ENCODE data around the gene PTPMT1. TPM values are rescaled to one million over a fixed set of nuclear protein-coding genes. Genes with fewer than 3 reads are reported as not detected.
A peak's percentile ranks its signal among the peaks of the same experiment; 100 is the strongest.

Gene PTPMT1
- total and polyA plus RNA-seq, 2 experiments from 2014 or later, result 78.4 to 90.2 TPM

- Histone ChIP-seq H3K4me1 (ENCODE audit: insufficient read depth) (peaks cover 13% of the 10 kb centered on the region), H3K36me3 (ENCODE audit: low read depth) (peaks cover 34% of the 10 kb centered on the region), H3K9me3 (ENCODE audit: low read depth) (no peaks in the 10 kb centered on the region), H3K79me2 (ENCODE audit: insufficient read depth) (no peaks in the 10 kb centered on the region), H3K9me2 (ENCODE audit: insufficient read depth) (no peaks in the 10 kb centered on the region), H3K4me2 (ENCODE audit: unreplicated experiment) (peak overlapping the region; percentile 44), H4K20me1 (ENCODE audit: insufficient read depth) (no peaks in the 10 kb centered on the region), H3K4me3 (no peak overlapping the region), H3F3A (ENCODE audit: insufficient read depth) (peaks cover 31% of the 10 kb centered on the region), H3K27ac (peak overlapping the region; percentile 38), H2AFZ (no peak overlapping the region), H3K9ac (no peak overlapping the region; the same call in 1 of the 2 replicates), H3K27me3 (replicated peaks; ENCODE audit: insufficient read depth) (no peaks in the 10 kb centered on the region)
- DNase-seq, result peak; percentile 91
- TF ChIP-seq EZH2phosphoT487 (IDR thresholded peaks at IDR 0.05; ENCODE audit: insufficient read depth, low read depth) (no peak), EZH2 (IDR thresholded peaks at IDR 0.05; ENCODE audit: insufficient read depth, poor library complexity, severe bottlenecking) (no peak)
- 16 to 24% methylated on average over 3 of the region's 3 CpGs for WGBS, 2 experiments (ENCODE audit: low coverage in 1 of 2, low lambda C conversion rate in 2 of 2, missing lambda C conversion rate in 2 of 2)
- in situ Hi-C loops (cut with MboI), result no loop called here
These were observed 52.0 kb downstream of the PTPMT1 start for GRCh38 chr11:47617417-47617809.

- H3K9me3 ChIP-seq (ENCODE audit: low read depth), result no peaks in the 10 kb centered on the region
- no peak overlapping the region for H3K4me3 ChIP-seq
- no peak overlapping the region for H2AFZ ChIP-seq
- no peaks in the 10 kb centered on the region for H4K20me1 ChIP-seq (ENCODE audit: insufficient read depth)
- peaks cover 13% of the 10 kb centered on the region for H3K4me1 ChIP-seq (ENCODE audit: insufficient read depth)
- peaks cover 31% of the 10 kb centered on the region for H3F3A ChIP-seq (ENCODE audit: insufficient read depth)
- in situ Hi-C loops (cut with MboI), result no loop called here
- peaks cover 53% of the 10 kb centered on the region for H3K36me3 ChIP-seq (ENCODE audit: low read depth)
- no peaks in the 10 kb centered on the region for H3K27me3 ChIP-seq (replicated peaks; ENCODE audit: insufficient read depth)
- no peak overlapping the region for H3K27ac ChIP-seq
- no peaks in the 10 kb centered on the region for H3K9me2 ChIP-seq (ENCODE audit: insufficient read depth)
- no peaks in the 10 kb centered on the region for H3K79me2 ChIP-seq (ENCODE audit: insufficient read depth)
- DNase-seq, result no peak
- 94 to 99% methylated on average over 2 of the region's 2 CpGs for WGBS, 2 experiments (ENCODE audit: low coverage in 1 of 2, low lambda C conversion rate in 2 of 2, missing lambda C conversion rate in 2 of 2)
- H3K9ac ChIP-seq, result no peak overlapping the region
- TF ChIP-seq EZH2phosphoT487 (IDR thresholded peaks at IDR 0.05; ENCODE audit: insufficient read depth, low read depth), result no peak
- TF ChIP-seq EZH2 (IDR thresholded peaks at IDR 0.05; ENCODE audit: insufficient read depth, poor library complexity, severe bottlenecking), result no peak
- no peak overlapping the region for H3K4me2 ChIP-seq (ENCODE audit: unreplicated experiment)
These were observed 55.5 kb downstream of the PTPMT1 start for GRCh38 chr11:47620836-47621378.

Small RNAs within 50 kb of the gene (small RNA-seq; reads per million reads assigned to genes)
- gene RN7SL652P (ENCODE audit: low read depth, low replicate concordance) (not detected), gene RNU5E-10P (ENCODE audit: low read depth, low replicate concordance) (1.5 reads per million, percentile 58 among the genes with 10 or more reads in this experiment)

Other genes with a start within 250 kb of the PTPMT1 start
- not detected in 2 replicates for gene MYBPC3, start 212.9 kb upstream of the PTPMT1 start, total RNA-seq (2014; rRNA removed; shearing (Covaris generic))
- gene MYBPC3, start 212.9 kb upstream of the PTPMT1 start, polyA plus RNA-seq (2016; fragmentation: Nextera tagmentation; extraction: Ambion mirVana), result 0.08 TPM in 1 of 2 replicates, not detected in the other
- gene SPI1, start 187.1 kb upstream of the PTPMT1 start, total RNA-seq (2014; rRNA removed; shearing (Covaris generic)), result not detected in 2 replicates
- 0.30 TPM in 1 of 2 replicates, not detected in the other for gene SPI1, start 187.1 kb upstream of the PTPMT1 start, polyA plus RNA-seq (2016; fragmentation: Nextera tagmentation; extraction: Ambion mirVana)
- 183 and 189 TPM in 2 replicates for gene SLC39A13, start 157.0 kb upstream of the PTPMT1 start, total RNA-seq (2014; rRNA removed; shearing (Covaris generic))
- gene SLC39A13, start 157.0 kb upstream of the PTPMT1 start, polyA plus RNA-seq (2016; fragmentation: Nextera tagmentation; extraction: Ambion mirVana), result 175 and 183 TPM in 2 replicates
- gene PSMC3, start 139.2 kb upstream of the PTPMT1 start, total RNA-seq (2014; rRNA removed; shearing (Covaris generic)), result 139 and 151 TPM in 2 replicates
- gene PSMC3, start 139.2 kb upstream of the PTPMT1 start, polyA plus RNA-seq (2016; fragmentation: Nextera tagmentation; extraction: Ambion mirVana), result 212 and 220 TPM in 2 replicates
- 0.13 and 0.22 TPM in 2 replicates for gene RAPSN, start 116.5 kb upstream of the PTPMT1 start, total RNA-seq (2014; rRNA removed; shearing (Covaris generic))
- 0.11 TPM in 1 of 2 replicates, not detected in the other for gene RAPSN, start 116.5 kb upstream of the PTPMT1 start, polyA plus RNA-seq (2016; fragmentation: Nextera tagmentation; extraction: Ambion mirVana)
- 70.9 and 71.6 TPM in 2 replicates for gene CELF1, start 12.5 kb upstream of the PTPMT1 start, total RNA-seq (2014; rRNA removed; shearing (Covaris generic))
- 51.7 and 52.0 TPM in 2 replicates for gene CELF1, start 12.5 kb upstream of the PTPMT1 start, polyA plus RNA-seq (2016; fragmentation: Nextera tagmentation; extraction: Ambion mirVana)
- 26.6 and 35.5 TPM in 2 replicates for gene KBTBD4, start 13.4 kb downstream of the PTPMT1 start, total RNA-seq (2014; rRNA removed; shearing (Covaris generic))
- 16.8 and 18.4 TPM in 2 replicates for gene KBTBD4, start 13.4 kb downstream of the PTPMT1 start, polyA plus RNA-seq (2016; fragmentation: Nextera tagmentation; extraction: Ambion mirVana)
- 52.5 and 80.8 TPM in 2 replicates for gene NDUFS3, start 13.5 kb downstream of the PTPMT1 start, total RNA-seq (2014; rRNA removed; shearing (Covaris generic))
- 74.4 and 84.6 TPM in 2 replicates for gene NDUFS3, start 13.5 kb downstream of the PTPMT1 start, polyA plus RNA-seq (2016; fragmentation: Nextera tagmentation; extraction: Ambion mirVana)
- gene FAM180B, start 21.1 kb downstream of the PTPMT1 start, total RNA-seq (2014; rRNA removed; shearing (Covaris generic)), result not detected in 2 replicates
- gene FAM180B, start 21.1 kb downstream of the PTPMT1 start, polyA plus RNA-seq (2016; fragmentation: Nextera tagmentation; extraction: Ambion mirVana), result not detected in 2 replicates
- 0.11 TPM in 1 of 2 replicates, not detected in the other for gene C1QTNF4, start 28.8 kb downstream of the PTPMT1 start, total RNA-seq (2014; rRNA removed; shearing (Covaris generic))
- gene C1QTNF4, start 28.8 kb downstream of the PTPMT1 start, polyA plus RNA-seq (2016; fragmentation: Nextera tagmentation; extraction: Ambion mirVana), result not detected in 2 replicates
- 58.7 and 84.2 TPM in 2 replicates for gene MTCH2, start 77.0 kb downstream of the PTPMT1 start, total RNA-seq (2014; rRNA removed; shearing (Covaris generic))
- 158 and 169 TPM in 2 replicates for gene MTCH2, start 77.0 kb downstream of the PTPMT1 start, polyA plus RNA-seq (2016; fragmentation: Nextera tagmentation; extraction: Ambion mirVana)
- gene AGBL2, start 149.8 kb downstream of the PTPMT1 start, total RNA-seq (2014; rRNA removed; shearing (Covaris generic)), result 0.63 and 2.7 TPM in 2 replicates
- 0.35 and 0.51 TPM in 2 replicates for gene AGBL2, start 149.8 kb downstream of the PTPMT1 start, polyA plus RNA-seq (2016; fragmentation: Nextera tagmentation; extraction: Ambion mirVana)
- 33.1 and 42.6 TPM in 2 replicates for gene FNBP4, start 201.7 kb downstream of the PTPMT1 start, total RNA-seq (2014; rRNA removed; shearing (Covaris generic))
- 29.0 and 34.3 TPM in 2 replicates for gene FNBP4, start 201.7 kb downstream of the PTPMT1 start, polyA plus RNA-seq (2016; fragmentation: Nextera tagmentation; extraction: Ambion mirVana)

All from GM23248 (cell line).